GM18909 (cell line): ENCODE data around the gene IL4.

Experiments used
- ATAC-seq: cut with Tn5 transposase; IDR thresholded peaks from one replicate; pipeline ENCODE4 v1.9.1; 2021; ENCODE audit warnings: mild to moderate bottlenecking; ENCODE audit not compliant: unreplicated experiment, poor library complexity

Gene IL4

GRCh38 chr5:132657676-132658380 lies 16.0 kb upstream of the IL4 start, which contains the start of gene IL13:
IL13 (plus strand) TSS chr5:132658173; CDS start chr5:132658187, 14 bp downstream.
- ATAC-seq, result no peak

DNA sequence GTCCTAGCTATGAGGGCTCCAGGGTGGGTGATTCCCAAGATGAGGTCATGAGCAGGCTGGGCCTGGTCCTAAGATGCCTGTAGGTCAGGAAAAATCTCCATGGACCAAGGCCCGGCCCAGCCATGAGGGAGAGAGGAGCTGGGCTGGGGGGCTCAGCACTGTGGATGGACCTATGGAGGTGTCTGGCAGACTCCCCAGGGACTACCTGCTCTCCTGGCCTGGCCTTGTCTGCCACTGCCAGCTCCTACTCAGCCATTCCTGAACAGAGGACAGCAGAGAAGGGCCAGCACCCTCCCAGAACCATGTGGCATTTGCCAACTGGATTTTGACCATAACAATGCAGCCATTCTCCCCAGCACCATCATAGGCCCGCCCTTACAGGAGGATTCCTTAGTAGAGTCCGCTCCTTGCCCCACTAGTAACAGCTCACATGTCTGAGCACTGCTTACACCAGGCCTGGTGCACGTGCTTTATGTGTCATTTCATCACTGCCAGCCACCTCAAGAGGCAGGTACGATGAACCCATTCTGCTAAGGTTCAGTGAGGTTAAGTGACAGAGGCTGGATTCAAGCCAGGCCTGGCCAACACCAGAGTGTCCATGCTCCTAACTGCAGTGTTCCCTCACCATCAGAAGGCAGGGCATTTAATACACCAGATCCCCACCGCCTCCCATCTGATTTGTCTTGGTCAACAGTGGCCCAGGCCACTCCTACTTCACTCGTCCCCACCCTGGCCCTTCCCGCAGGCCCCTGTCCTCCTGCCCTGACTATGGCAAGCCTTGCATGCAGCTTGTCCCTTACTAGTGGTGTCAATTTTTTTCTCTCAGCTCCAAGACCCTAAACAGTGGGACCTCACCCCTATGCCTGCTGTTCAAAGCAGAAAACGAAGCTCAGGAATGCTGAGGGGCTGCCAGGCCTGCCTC lies 15.1 kb upstream of the IL4 start:
- ATAC-seq, result no peak

DNA sequence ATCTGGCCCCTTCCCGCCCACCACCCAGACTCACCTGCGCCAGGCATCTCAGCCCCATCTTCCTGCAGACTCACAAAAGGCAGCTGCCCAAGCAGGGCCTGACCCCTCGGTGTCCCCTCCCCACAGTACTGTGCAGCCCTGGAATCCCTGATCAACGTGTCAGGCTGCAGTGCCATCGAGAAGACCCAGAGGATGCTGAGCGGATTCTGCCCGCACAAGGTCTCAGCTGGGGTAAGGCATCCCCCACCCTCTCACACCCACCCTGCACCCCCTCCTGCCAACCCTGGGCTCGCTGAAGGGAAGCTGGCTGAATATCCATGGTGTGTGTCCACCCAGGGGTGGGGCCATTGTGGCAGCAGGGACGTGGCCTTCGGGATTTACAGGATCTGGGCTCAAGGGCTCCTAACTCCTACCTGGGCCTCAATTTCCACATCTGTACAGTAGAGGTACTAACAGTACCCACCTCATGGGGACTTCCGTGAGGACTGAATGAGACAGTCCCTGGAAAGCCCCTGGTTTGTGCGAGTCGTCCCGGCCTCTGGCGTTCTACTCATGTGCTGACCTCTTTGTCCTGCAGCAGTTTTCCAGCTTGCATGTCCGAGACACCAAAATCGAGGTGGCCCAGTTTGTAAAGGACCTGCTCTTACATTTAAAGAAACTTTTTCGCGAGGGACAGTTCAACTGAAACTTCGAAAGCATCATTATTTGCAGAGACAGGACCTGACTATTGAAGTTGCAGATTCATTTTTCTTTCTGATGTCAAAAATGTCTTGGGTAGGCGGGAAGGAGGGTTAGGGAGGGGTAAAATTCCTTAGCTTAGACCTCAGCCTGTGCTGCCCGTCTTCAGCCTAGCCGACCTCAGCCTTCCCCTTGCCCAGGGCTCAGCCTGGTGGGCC lies 13.9 kb upstream of the IL4 start:
- ATAC-seq, result no peak

DNA sequence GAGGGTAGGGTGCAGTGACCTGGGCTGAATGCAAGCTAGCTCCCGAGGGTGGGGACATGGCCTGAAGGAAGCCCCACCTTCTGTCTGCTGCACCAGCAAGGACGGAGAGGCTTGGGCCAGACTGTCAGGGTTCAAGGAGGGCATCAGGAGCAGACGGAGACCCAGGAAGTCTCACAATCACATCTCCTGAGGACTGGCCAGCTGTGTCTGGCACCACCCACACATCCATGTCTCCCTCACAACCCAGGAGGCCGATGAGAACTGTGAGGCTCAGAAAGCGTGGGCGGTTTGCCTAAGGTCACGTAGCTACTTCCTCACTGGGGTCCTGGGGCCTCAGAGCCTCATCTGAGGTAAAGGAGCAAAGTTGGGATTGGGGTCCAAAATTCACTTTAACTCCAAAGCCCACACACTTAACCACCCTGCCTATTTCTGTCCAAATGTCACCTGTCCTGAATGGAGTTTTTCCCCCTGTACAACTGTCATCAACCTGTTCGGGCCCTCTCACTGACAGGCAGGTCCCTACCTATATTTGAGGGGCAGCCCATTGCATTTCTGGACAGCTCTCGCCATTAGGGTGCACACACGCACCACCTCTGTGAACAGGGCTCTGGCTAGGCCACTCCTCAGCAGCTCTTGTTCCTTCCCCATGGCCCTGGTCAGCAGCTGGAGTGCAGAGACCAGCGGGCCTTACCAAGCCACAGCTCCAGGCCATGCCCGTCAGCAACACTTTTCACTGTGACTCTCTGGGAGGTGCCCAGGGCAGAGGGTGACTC lies 12.4 kb upstream of the IL4 start:
- no peak for ATAC-seq

- no peak for ATAC-seq
Observed at GRCh38 chr5:132662004-132662401, 11.8 kb upstream of the IL4 start.

GRCh38 chr5:132662925-132663770 lies 10.6 kb upstream of the IL4 start:
- peak; percentile 70 for ATAC-seq

DNA sequence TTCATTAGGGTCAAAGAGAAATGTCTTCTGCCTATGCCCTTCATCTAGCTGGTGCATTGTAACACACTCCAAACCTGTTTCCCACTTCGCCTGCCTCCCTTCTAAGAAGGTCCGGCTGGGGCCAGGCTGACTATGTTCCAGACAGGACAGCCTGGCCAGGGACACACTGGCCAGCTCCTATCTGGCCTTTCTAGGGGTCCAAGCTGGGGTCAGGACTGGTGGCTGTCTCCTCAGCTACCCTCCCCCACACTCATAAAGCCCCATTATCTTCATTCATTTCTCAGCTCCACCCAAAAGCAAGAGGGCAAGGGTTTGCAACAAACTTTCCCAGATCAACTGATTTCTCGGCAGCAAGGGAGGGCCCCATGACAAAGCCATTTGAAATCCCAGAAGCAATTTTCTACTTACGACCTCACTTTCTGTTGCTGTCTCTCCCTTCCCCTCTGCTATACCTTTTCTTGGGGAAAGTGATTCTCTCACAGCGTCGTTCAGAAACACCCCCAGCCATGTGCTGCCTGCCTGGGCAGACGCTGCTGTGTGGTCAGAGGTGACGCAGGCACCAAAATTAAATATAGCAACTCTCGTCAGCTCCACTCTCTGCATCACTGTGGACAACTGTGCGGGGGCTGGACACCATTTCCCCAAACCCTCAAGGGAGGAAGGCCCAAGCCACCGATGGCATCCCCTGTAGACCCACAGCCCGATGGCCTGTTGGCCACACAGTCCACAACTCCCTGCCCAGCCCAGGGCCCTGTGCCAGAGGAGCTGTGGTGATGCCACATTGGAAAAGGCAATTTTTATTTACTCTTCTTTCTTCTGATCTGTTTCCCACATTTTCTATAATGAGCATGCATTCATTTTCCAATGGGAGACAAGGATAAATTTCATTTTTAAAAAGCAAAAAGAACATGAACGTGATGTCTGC lies 9.8 kb upstream of the IL4 start:
- peak; percentile 55 for ATAC-seq

DNA sequence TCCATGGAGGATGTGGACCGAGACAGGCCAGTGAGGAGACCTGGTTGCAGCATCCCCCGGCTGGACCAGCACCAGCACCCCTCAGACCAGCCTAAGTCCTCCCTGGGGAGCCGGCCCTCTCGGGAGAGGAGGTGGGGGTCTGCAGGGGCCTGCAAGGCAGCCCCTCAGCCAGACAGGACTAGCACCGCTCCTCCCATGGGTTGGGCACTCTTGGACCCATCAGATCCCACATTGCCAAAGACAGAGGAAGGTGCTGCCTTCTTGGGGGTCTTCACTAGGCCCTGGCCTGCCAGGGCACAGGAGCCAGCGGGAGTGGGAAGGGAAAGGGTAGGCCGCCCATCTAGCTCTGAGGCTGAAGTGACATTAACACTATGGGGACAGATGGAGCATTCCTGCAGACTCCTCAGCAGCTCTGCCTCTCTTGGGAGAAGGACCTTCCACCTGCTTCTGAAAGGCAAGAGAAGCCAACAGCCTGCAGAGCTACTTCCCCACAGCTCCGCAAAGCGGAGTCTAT lies 9.0 kb upstream of the IL4 start:
- ATAC-seq, result no peak

- no peak for ATAC-seq
Observed at GRCh38 chr5:132665574-132666080, 8.2 kb upstream of the IL4 start.

DNA sequence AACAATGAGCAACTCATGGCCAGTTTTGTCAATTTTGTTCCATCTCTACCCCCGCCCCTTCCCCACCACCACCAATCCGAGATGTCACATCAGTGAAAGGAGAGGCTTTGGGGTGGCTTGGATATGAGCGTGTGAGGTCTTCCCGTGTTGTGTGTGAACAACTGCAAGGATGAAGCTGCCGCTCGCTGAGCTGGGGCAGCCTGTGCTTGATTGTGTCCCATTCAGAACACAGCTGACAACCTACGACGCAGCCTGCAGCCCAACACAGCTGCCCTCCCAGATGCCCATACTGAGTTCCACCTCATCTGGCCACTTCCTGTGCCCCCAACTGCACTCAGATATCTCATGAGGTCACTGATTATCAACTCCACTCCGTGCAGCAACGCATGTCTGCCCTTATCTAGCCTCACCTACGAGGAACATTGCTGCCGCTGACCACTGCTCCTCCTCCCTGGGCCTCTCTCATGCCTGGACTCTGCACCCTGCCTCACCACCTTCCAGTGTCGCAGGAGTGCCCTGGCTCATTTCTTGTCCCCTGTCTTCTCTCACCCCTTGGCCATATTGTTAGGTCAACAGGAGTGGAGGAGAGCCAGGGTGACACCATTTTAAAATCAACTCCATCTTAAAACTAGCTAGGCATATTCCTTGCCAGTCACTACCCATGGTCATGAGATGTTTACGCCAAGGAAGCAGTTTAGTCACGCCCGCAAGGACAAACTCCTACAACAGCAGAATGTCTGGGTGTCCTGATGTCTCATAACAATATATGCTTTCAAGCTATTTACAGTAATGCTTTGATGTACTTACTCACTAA lies 7.3 kb upstream of the IL4 start:
- ATAC-seq, result no peak

DNA sequence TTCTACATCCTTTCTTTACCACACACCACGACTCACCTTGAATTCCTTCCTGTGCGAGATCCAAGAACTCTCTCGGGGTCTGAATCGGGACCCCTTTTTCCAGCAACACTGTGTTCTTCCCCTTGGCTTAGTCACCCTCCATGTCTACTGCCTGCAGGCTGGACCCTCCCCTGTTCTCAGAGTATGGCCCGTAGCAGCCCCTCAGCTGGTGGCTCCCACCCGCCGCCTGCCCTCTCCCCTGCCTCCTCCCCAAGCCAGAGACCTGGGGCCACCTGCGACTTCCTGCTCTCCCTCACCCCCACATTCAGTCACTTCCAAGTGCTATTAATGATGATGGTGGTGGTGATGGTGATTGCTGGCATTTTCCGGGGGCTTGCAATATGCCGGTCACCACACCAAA lies 6.5 kb upstream of the IL4 start:
- no peak for ATAC-seq

DNA sequence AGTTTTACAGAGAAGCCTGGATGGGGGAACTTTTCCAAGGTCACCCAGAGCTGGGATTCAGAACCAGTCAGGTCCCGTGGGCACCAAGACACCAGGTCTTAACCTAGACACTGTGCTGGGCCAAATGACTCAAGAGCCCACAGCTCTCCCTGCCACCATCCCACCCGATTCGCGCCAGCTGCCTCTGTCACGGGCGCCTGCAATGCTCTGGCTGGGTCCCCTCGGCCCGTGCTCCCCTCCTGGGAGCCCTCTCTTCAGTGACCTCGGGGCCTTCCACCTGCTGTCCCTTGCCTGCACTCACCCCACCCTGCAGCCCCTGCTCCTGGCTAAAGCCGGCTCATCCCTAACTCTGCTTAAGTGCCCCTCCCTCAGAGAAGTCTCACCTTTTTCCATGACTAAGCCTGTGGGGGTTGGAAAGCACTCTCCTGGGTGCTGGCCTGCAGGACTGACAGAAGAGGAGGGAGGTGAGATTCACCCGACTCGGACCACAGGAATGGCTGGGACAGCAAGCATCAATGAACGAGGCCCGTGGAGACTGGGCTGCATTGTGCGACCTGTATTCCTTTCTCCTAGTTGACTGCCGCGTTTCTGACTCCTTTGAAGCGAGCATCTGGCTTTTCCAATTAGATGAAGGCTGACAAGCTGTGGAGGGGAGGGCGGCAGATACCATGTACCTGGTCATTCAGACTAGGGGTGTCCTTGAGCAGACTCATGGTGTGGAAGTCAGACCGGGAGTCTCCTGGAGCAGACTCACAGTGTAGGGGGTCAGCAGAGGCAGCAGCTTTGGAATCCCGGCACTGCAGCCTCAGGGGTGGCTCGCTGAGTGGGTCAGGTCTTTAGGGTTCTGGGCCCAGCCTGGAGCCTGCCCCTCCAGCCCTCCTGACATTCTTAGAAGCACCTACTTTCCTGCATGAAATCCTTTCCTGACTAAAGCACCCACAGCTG lies 5.8 kb upstream of the IL4 start:
- no peak for ATAC-seq

DNA sequence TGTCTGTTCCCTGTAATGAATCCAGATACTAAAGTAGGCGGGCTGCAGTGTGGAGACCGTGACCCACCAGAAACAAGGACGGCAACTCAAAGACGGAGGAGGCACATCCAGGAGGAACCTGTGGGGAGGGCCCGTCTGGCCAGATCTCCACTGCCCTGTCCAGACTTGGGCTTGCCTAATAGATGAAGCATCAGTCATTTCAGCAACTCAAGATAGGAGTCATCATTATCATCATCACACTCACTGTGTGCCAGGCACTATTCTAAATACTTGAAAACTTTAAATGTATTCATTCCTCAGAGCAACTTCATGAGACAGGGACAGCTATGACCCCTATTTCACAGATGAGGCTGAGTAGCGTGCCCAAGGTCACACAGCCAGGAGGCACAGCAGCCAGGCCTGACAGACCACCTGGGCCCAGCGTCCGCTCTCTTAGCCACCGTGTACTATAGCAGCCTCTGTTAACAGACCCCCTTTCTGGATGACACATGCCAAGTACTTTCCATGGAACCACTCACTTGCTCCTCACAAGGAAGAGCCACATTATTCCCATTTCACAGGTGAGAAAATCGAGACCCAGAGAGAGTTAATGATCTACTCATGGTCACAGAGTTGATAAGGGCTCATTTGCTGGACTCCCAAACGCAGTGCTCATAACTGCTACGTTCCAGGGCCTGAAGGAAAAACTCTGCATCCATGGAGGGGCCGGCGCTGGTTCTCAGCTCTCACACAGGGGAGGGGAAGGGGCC lies 4.9 kb upstream of the IL4 start:
- no peak for ATAC-seq

- no peak for ATAC-seq
Observed at GRCh38 chr5:132669455-132669820, 4.4 kb upstream of the IL4 start.
